Sigmoid colon (tissue), 7 donors: ENCODE data around the gene SBK1. TPM values are rescaled to one million over a fixed set of nuclear protein-coding genes. Genes with fewer than 3 reads are reported as not detected.
"Not testable (repeated sequence)": the region's sequence is repeated elsewhere in the genome, so short reads cannot be mapped to it uniquely, and the experiment has no call there.

Experiments
- DNase-seq: peaks from one replicate; pipeline ENCODE4 v3.0.0-alpha.2; 2019
- H3K27ac ChIP-seq, 4 donors: fragments of 200-600 bp; sonication (generic); one replicate each; pipeline ENCODE4 v1.5.1; 2016 to 2019; ENCODE audit warnings: mild to moderate bottlenecking in 1 of 4
- H3K27me3 ChIP-seq, 3 donors: fragments of 200-600 bp; sonication (generic); one replicate each; pipeline ENCODE4 v1.5.1; 2019; ENCODE audit warnings: mild to moderate bottlenecking in 1 of 3
- H3K36me3 ChIP-seq, 4 donors: fragments of 200-600 bp; sonication (generic); one replicate each; pipeline ENCODE4 v1.5.1; 2016 to 2019
- H3K4me1 ChIP-seq, 4 donors: fragments of 200-600 bp; sonication (generic); one replicate each; pipeline ENCODE4 v1.5.1; 2017 to 2019
- H3K4me3 ChIP-seq, 4 donors: fragments of 200-600 bp; sonication (generic); one replicate each; pipeline ENCODE4 v1.5.1; 2017 to 2019; ENCODE audit warnings: mild to moderate bottlenecking in 2 of 4, moderate library complexity in 1 of 4
- H3K9me3 ChIP-seq, 4 donors: fragments of 200-600 bp in 3 of 4; sonication (generic) in 3 of 4; one replicate each; pipeline versions ENCODE4 v1.5.1 to v1.6.1; 2013 to 2019
- EP300 ChIP-seq, 4 donors: sonication (generic); formaldehyde crosslinking; IDR thresholded peaks; one replicate each; pipeline ENCODE4 v1.6.1; 2017; ENCODE audit warnings: antibody characterized with exemption in 4 of 4
- POLR2A ChIP-seq, 2 donors: fragments of 450-650 bp; IDR thresholded peaks; one replicate each; pipeline ENCODE4 v1.6.1; 2016; ENCODE audit warnings: antibody characterized with exemption in 2 of 2, mild to moderate bottlenecking in 2 of 2, moderate library complexity in 2 of 2
- POLR2AphosphoS5 ChIP-seq, 4 donors: sonication (generic); formaldehyde crosslinking; IDR thresholded peaks; one replicate each; pipeline ENCODE4 v1.6.1; 2017; ENCODE audit warnings: antibody characterized with exemption in 4 of 4
- WGBS, 2 donors: extraction: QIAGEN DNeasy Blood & Tissue Kit; methylation state at CpG; one replicate each; pipeline ENCODE4 v1.1.7; 2013; 5-methylcytosine and 5-hydroxymethylcytosine counted together
- intact Hi-C: fragments of 100-400 bp; cut with DNase I; formaldehyde crosslinking; loops from one replicate; pipeline ENCODE4 v1.15.1; 2023
- polyA plus RNA-seq, 3 donors: library from polyadenylated mRNA; stranded (reverse); fragments of 200-250 nt; gene quantifications; one replicate each; pipeline ENCODE4 v1.2.3, GENCODE V29; 2013
- total RNA-seq, 4 donors: library from RNA; depleted of rRNA; stranded (reverse); fragments of >200 nt; gene quantifications; one replicate each; pipeline ENCODE4 v1.1.0, GENCODE V29; 2016
- TF ChIP-seq, protein P1 (sequence below), 4 experiments: fragments of 450-650 bp in 3 of 4; fragments of 200-600 bp in 1 of 4; IDR thresholded peaks; one replicate each; pipeline ENCODE4 v1.5.1; 2016 to 2019; ENCODE audit warnings: antibody characterized with exemption in 4 of 4, mild to moderate bottlenecking in 3 of 4, moderate library complexity in 2 of 4
- donor health status: healthy with polysubstance abuse.
- donor health status: Bipolar disorder and iron deficiency.
- donor health status: healthy.

SBK1 gene
- total RNA-seq (under 1 TPM in 3 of 4 donors, not detected in 1; 0.14 to 0.36 (median 0.33) TPM), polyA plus RNA-seq (1 to 10 TPM in 1 of 3 donors, under 1 TPM in 1, not detected in 1; under 0.01 to 1.3 TPM)

GRCh38 chr16:28291651-28292626 is at the start of gene SBK1:
Gene SBK1 (plus strand): TSS chr16:28292525. CDS start chr16:28317392, 24,867 bp downstream.
- H3K4me1 ChIP-seq, result peaks cover 0 to 15% (median 14%) of the 10 kb centered on the region in 4 donors
- no peaks in the 10 kb centered on the region for H3K36me3 ChIP-seq
- peaks cover 8 to 19% (median 9%) of the 10 kb centered on the region in 3 donors for H3K27me3 ChIP-seq
- H3K9me3 ChIP-seq, result no peaks in the 10 kb centered on the region
- intact Hi-C loops, result no loop called here
- TF ChIP-seq, protein P1, sequence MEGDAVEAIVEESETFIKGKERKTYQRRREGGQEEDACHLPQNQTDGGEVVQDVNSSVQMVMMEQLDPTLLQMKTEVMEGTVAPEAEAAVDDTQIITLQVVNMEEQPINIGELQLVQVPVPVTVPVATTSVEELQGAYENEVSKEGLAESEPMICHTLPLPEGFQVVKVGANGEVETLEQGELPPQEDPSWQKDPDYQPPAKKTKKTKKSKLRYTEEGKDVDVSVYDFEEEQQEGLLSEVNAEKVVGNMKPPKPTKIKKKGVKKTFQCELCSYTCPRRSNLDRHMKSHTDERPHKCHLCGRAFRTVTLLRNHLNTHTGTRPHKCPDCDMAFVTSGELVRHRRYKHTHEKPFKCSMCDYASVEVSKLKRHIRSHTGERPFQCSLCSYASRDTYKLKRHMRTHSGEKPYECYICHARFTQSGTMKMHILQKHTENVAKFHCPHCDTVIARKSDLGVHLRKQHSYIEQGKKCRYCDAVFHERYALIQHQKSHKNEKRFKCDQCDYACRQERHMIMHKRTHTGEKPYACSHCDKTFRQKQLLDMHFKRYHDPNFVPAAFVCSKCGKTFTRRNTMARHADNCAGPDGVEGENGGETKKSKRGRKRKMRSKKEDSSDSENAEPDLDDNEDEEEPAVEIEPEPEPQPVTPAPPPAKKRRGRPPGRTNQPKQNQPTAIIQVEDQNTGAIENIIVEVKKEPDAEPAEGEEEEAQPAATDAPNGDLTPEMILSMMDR (IDR thresholded peaks at IDR 0.05), result no peak
- TF ChIP-seq POLR2AphosphoS5 (IDR thresholded peaks at IDR 0.05), result no peak
- no peak for TF ChIP-seq POLR2A (IDR thresholded peaks at IDR 0.05)
- TF ChIP-seq EP300 (IDR thresholded peaks at IDR 0.05), result no peak
- whole genome bisulfite sequencing, 2 donors, result 1 to 2% methylated on average over 88 of the region's 88 CpGs
- H3K27ac ChIP-seq, result peak within 1 kb of the TSS in 3 of 4 donors; percentile 32 to 47 (median 34)
- peak within 1 kb of the TSS; percentile 33 to 61 (median 50) for H3K4me3 ChIP-seq
- peak; percentile 76 for DNase-seq

- H3K27me3 ChIP-seq, H3K9me3 ChIP-seq, intact Hi-C loops, H3K4me3 ChIP-seq, DNase-seq, H3K27ac ChIP-seq, H3K4me1 ChIP-seq, H3K36me3 ChIP-seq: not testable (repeated sequence)
- WGBS, 2 donors, result 76 to 82% methylated on average over 2 of the region's 2 CpGs
Observed at GRCh38 chr16:28249483-28249882, 42.8 kb upstream of the SBK1 start.

GRCh38 chr16:28250999-28251398 is 41.3 kb upstream of the SBK1 start:
- Histone ChIP-seq H3K4me1 (no peaks in the 10 kb centered on the region), H3K9me3 (peaks cover 0 to 5% (median 0%) of the 10 kb centered on the region in 4 donors), H3K4me3 (no peak overlapping the region), H3K36me3 (no peaks in the 10 kb centered on the region), H3K27me3 (no peaks in the 10 kb centered on the region), H3K27ac (no peak overlapping the region)
- 62 to 67% methylated on average over 3 of the region's 3 CpGs for WGBS, 2 donors
- intact Hi-C loops, result no loop called here
- no peak for DNase-seq
- no peak for TF ChIP-seq POLR2A (IDR thresholded peaks at IDR 0.05)
- TF ChIP-seq, protein P1 (IDR thresholded peaks at IDR 0.05), result no peak
- no peak for TF ChIP-seq POLR2AphosphoS5 (IDR thresholded peaks at IDR 0.05)
- no peak for TF ChIP-seq EP300 (IDR thresholded peaks at IDR 0.05)

DNA sequence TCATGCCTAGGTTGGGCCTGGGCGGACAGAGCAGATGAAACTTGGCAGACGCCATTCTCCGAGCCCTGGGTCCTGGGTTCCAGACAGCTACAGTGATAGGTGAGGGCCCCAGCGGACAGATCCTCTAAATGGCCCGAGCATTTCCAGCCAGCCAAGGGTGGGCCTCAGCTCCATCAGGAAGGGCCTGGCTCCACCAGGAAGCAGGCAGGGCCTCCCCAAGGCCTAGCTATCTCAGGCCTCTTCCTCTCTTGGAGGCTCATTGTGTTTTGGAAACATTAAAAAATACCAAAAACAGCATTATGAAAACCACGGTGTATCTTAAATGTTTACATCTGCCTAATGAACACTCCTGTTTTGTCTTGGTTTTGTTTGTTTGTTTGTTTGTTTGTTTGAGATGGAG is 38.2 kb upstream of the SBK1 start:
- Histone ChIP-seq H3K4me1 (peaks cover 0 to 12% (median 11%) of the 10 kb centered on the region in 4 donors), H3K4me3 (no peak overlapping the region), H3K27me3 (peaks cover 0 to 7% (median 3%) of the 10 kb centered on the region in 3 donors), H3K9me3 (peaks cover 0 to 5% (median 0%) of the 10 kb centered on the region in 4 donors), H3K36me3 (no peaks in the 10 kb centered on the region), H3K27ac (no peak overlapping the region)
- WGBS, 2 donors, result 88 to 94% methylated on average over 6 of the region's 6 CpGs
- TF ChIP-seq EP300 (IDR thresholded peaks at IDR 0.05), result no peak
- TF ChIP-seq POLR2A (IDR thresholded peaks at IDR 0.05), result no peak
- TF ChIP-seq, protein P1 (IDR thresholded peaks at IDR 0.05), result no peak
- no peak for TF ChIP-seq POLR2AphosphoS5 (IDR thresholded peaks at IDR 0.05)
- DNase-seq, result no peak
- intact Hi-C loops, result no loop called here

GRCh38 chr16:28255838-28256237 is 36.5 kb upstream of the SBK1 start:
- intact Hi-C loops, result no loop called here

More at GRCh38 chr16:28255838-28256237, 36.5 kb upstream of the SBK1 start:
- 87 to 93% methylated on average over 12 of the region's 12 CpGs for WGBS, 2 donors
- peaks cover 0 to 13% (median 13%) of the 10 kb centered on the region in 4 donors for H3K4me1 ChIP-seq
- no peak overlapping the region for H3K27ac ChIP-seq
- TF ChIP-seq EP300 (IDR thresholded peaks at IDR 0.05) (no peak), POLR2AphosphoS5 (IDR thresholded peaks at IDR 0.05) (no peak), POLR2A (IDR thresholded peaks at IDR 0.05) (no peak)
- TF ChIP-seq, protein P1 (IDR thresholded peaks at IDR 0.05), result no peak
- H3K36me3 ChIP-seq, result no peaks in the 10 kb centered on the region
- H3K4me3 ChIP-seq, result no peak overlapping the region
- H3K27me3 ChIP-seq, result peaks cover 0 to 14% (median 5%) of the 10 kb centered on the region in 3 donors
- peaks cover 0 to 5% (median 0%) of the 10 kb centered on the region in 4 donors for H3K9me3 ChIP-seq
- DNase-seq, result no peak
